ENCODE data around the gene RAC2. TPM values are rescaled to one million over a fixed set of nuclear protein-coding genes. Genes with fewer than 3 reads are reported as not detected.
A peak's percentile ranks its signal among the peaks of the same experiment; 100 is the strongest.

RAC2 gene
- total RNA-seq, 4 donors from 2014 or later = 10.0 to 124 (median 20.6) TPM

GRCh38 chr22:37199760-37200108 lies 44.3 kb downstream of the RAC2 start:
- Histone ChIP-seq H3K4me3 (peak overlapping the region; percentile 9 to 69 (median 48)), H3K4me1 (peaks cover 18 to 35% (median 18%) of the 10 kb centered on the region in 4 donors), H3K9me3 (no peaks in the 10 kb centered on the region), H3K27me3 (no peaks in the 10 kb centered on the region), H3K36me3 (no peaks in the 10 kb centered on the region), H3K27ac (peak overlapping the region; percentile 90 to 96 (median 93))
- DNase-seq = no peak
- TF ChIP-seq POLR2A (IDR thresholded peaks at IDR 0.05) (peak in 1 of 2 donors; percentile 5), CTCF (IDR thresholded peaks at IDR 0.05) (no peak)

- H3K27me3 ChIP-seq = no peaks in the 10 kb centered on the region
- DNase-seq = peak; percentile 98 to 100 (median 100)
- H3K27ac ChIP-seq = peak overlapping the region; percentile 90 to 96 (median 93)
- peak overlapping the region; percentile 57 to 69 (median 61) for H3K4me3 ChIP-seq
- no peaks in the 10 kb centered on the region for H3K9me3 ChIP-seq
- no peaks in the 10 kb centered on the region for H3K36me3 ChIP-seq
- H3K4me1 ChIP-seq = peaks cover 18 to 35% (median 18%) of the 10 kb centered on the region in 4 donors
- TF ChIP-seq POLR2A (IDR thresholded peaks at IDR 0.05) (peak; percentile 98 to 99), CTCF (IDR thresholded peaks at IDR 0.05) (peak; percentile 87 to 97 (median 94))
Observed at GRCh38 chr22:37199103-37199759, 44.8 kb downstream of the RAC2 start.

DNA sequence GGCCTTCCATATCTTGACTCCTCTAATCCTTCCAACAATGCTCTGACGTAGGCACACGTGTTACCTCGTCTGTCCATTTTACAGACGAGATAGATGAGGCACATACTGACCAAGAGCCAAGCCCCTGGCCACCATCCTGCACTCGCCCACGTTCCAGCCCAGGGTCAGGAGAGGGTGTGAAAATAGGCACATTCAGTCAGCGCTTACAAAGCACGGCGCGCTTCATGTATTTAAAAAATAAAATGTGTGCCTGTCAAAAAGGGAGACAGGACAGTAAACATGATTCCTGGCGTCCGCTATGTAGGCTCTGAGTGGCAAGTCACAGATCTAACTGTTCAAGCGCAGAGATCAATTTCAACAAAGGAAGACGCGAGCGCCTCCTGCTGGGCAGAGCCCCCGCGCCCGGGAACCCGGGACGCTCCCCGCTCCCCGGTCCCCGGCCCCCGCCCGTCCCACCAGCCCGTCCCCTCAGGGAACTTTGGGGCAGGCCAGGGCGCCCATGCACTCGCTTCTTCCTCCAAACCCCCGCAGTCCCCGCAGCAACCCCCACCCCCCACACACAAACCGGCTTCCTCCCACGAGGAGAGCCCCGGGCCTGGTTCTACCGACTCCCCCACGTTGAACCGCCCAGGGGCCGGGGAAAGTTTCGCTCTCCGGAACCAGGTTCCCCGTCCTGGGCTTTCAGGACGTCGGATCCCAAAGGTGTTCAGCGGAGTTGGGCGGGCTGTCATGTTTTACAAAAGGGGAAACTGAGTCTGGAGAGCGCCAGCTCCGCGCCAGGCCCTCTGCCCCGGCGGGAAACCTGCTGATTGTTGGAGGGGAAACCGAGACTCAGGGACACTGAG lies 45.6 kb downstream of the RAC2 start:
- Histone ChIP-seq H3K4me1 (peaks cover 18 to 38% (median 19%) of the 10 kb centered on the region in 4 donors), H3K4me3 (peak overlapping the region; percentile 57 to 69 (median 61)), H3K36me3 (no peaks in the 10 kb centered on the region), H3K9me3 (no peaks in the 10 kb centered on the region), H3K27ac (peak overlapping the region; percentile 90 to 96 (median 93)), H3K27me3 (no peaks in the 10 kb centered on the region)
- DNase-seq = peak; percentile 92 to 96 (median 94)
- peak; percentile 66 to 97 (median 70) for TF ChIP-seq CTCF (IDR thresholded peaks at IDR 0.05)
- no peak for TF ChIP-seq POLR2A (IDR thresholded peaks at IDR 0.05)

- H3K36me3 ChIP-seq = no peaks in the 10 kb centered on the region
- H3K4me3 ChIP-seq = peak overlapping the region in 3 of 4 donors; percentile 60 to 69 (median 62)
- H3K4me1 ChIP-seq = peaks cover 18 to 46% (median 20%) of the 10 kb centered on the region in 4 donors
- no peaks in the 10 kb centered on the region for H3K9me3 ChIP-seq
- TF ChIP-seq POLR2A (IDR thresholded peaks at IDR 0.05) (peak in 1 of 2 donors; percentile 15), CTCF (IDR thresholded peaks at IDR 0.05) (no peak)
- no peaks in the 10 kb centered on the region for H3K27me3 ChIP-seq
- DNase-seq = peak in 2 of 3 donors; percentile 76 to 81
- H3K27ac ChIP-seq = peak overlapping the region; percentile 90 to 96 (median 93)
Observed at GRCh38 chr22:37197451-37198257, 46.4 kb downstream of the RAC2 start.

All from Peyer's patch (tissue), 4 donors.